K562 (cell line): Measurements from ENCODE around the gene ADCY9.

Experiments
- BHLHE40 ChIP-seq: IDR thresholded peaks from 2 replicates; pipeline ENCODE4 v1.6.1; 2011; ENCODE audit warnings: low read length, improper control_type of control experiment
- ESRRA ChIP-seq: fragments of 450-650 bp; IDR thresholded peaks from 2 replicates; pipeline ENCODE4 v1.6.1; 2014; ENCODE audit warnings: low read depth, mild to moderate bottlenecking, moderate library complexity, borderline replicate concordance
- HDAC6 ChIP-seq: IDR thresholded peaks from 2 replicates; pipeline ENCODE4 v1.6.1; 2012; ENCODE audit warnings: low read depth, mild to moderate bottlenecking, control low read depth, inconsistent platforms, low read length, moderate library complexity
- IRF1 ChIP-seq: sonication (generic); formaldehyde crosslinking; IDR thresholded peaks from 2 replicates; pipeline ENCODE4 v1.8.0; 2022; ENCODE audit warnings: missing genetic modification reagents, mild to moderate bottlenecking, borderline replicate concordance
- IRF9 ChIP-seq: fragments of 450-650 bp; IDR thresholded peaks from 2 replicates; pipeline ENCODE4 v1.6.1; 2016; ENCODE audit warnings: missing biosample characterization, missing genetic modification characterization
- MTA1 ChIP-seq: fragments of 450-650 bp; IDR thresholded peaks from 2 replicates; pipeline ENCODE4 v1.6.1; 2017; ENCODE audit warnings: borderline replicate concordance
- MTA3 ChIP-seq: fragments of 450-650 bp; formaldehyde crosslinking; IDR thresholded peaks from 2 replicates; pipeline ENCODE4 v1.6.1; 2017; ENCODE audit warnings: mild to moderate bottlenecking, borderline replicate concordance
- NFATC3 ChIP-seq: fragments of 450-650 bp; IDR thresholded peaks from 2 replicates; pipeline ENCODE4 v1.6.1; 2017; ENCODE audit warnings: mild to moderate bottlenecking
- SAP30 ChIP-seq: fragments of 200-600 bp; sonication (generic); IDR thresholded peaks from 2 replicates; pipeline ENCODE4 v1.6.1; 2012; ENCODE audit warnings: borderline replicate concordance, low read depth, mild to moderate bottlenecking, moderate library complexity, low read length, control low read depth, inconsistent platforms; ENCODE audit not compliant: insufficient read depth, poor library complexity, severe bottlenecking
- SIX5 ChIP-seq, 2 experiments: IDR thresholded peaks; 2 replicates each; pipeline ENCODE4 v1.6.1; 2011; ENCODE audit warnings: low read length in 2 of 2, borderline replicate concordance in 1 of 2, low read depth in 1 of 2, mild to moderate bottlenecking in 1 of 2, moderate library complexity in 1 of 2; ENCODE audit not compliant: insufficient read depth in 1 of 2
- TFE3 ChIP-seq: fragments of 450-650 bp; formaldehyde crosslinking; IDR thresholded peaks from 2 replicates; pipeline ENCODE4 v1.4.0; 2020; ENCODE audit warnings: mild to moderate bottlenecking, mixed read lengths
- ZBED1 ChIP-seq: IDR thresholded peaks from 2 replicates; pipeline ENCODE4 v1.6.1; 2014
- ZBTB34 ChIP-seq: fragments of 250-450 bp; sonication (Bioruptor Pico); IDR thresholded peaks from 2 replicates; pipeline ENCODE4 v1.8.0; 2021; ENCODE audit warnings: mild to moderate bottlenecking, moderate library complexity
- ZNF740 ChIP-seq, 3 experiments: fragments of 200-800 bp in 1 of 3; sonication (Bioruptor generic) in 1 of 3; sonication (generic) in 1 of 3; formaldehyde crosslinking in 1 of 3; IDR thresholded peaks; 2 replicates each; pipeline versions ENCODE4 v1.6.1 to v1.8.0; 2016 to 2022; ENCODE audit warnings: mild to moderate bottlenecking in 2 of 3, missing compliant biosample characterization in 2 of 3, missing genetic modification characterization in 2 of 3, missing genetic modification reagents in 1 of 3

- TF ChIP-seq ESRRA: no peak
- no peak for TF ChIP-seq ZBTB34 (CRISPR knock-in tag)
- TF ChIP-seq TFE3: no peak
- no peak for TF ChIP-seq MTA3
- no peak for TF ChIP-seq SIX5 (IDR thresholded peaks at IDR 0.05; ENCODE audit: borderline replicate concordance in 1 of 2, insufficient read depth in 1 of 2, low read depth in 1 of 2, low read length in 2 of 2)
- no peak for TF ChIP-seq ZNF740 (CRISPR knock-in tag; IDR thresholded peaks at IDR 0.05)
- no peak for TF ChIP-seq ZNF740 (tag; IDR thresholded peaks at IDR 0.05)
- TF ChIP-seq SAP30: no peak
- TF ChIP-seq BHLHE40: no peak
- TF ChIP-seq NFATC3: no peak
- TF ChIP-seq IRF1: no peak
- no peak for TF ChIP-seq IRF9
- TF ChIP-seq ZBED1: no peak
- TF ChIP-seq HDAC6: no peak
- TF ChIP-seq MTA1: no peak
Measured at GRCh38 chr16:4106516-4106915, 9.7 kb downstream of the ADCY9 start.
